ENCODE measurements around the gene TMEM18. TPM values are rescaled to one million over a fixed set of nuclear protein-coding genes. Genes with fewer than 3 reads are reported as not detected.
A peak's percentile ranks its signal among the peaks of the same experiment; 100 is the strongest.

TMEM18 gene
- total RNA-seq, 1 experiment from 2014 or later: 19.0 TPM

- H3K9me3 Mint-ChIP-seq (ENCODE audit: low read depth, unreplicated experiment): no peaks in the 10 kb centered on the region
- H3K4me1 Mint-ChIP-seq (ENCODE audit: low read depth, unreplicated experiment): peaks cover 12% of the 10 kb centered on the region
- BruUV-seq (replicated peaks): no TSS peak
- CTCF ChIA-PET: no interaction called here
- peaks cover 5% of the 10 kb centered on the region for H3K36me3 Mint-ChIP-seq (ENCODE audit: insufficient read depth, unreplicated experiment)
- intact Hi-C loops (cut with micrococcal nuclease; ENCODE audit: unreplicated experiment): no loop called here
- H3K27ac Mint-ChIP-seq (ENCODE audit: unreplicated experiment): no peak overlapping the region
- DNase-seq: no peak
- no peak for TF ChIP-seq CTCF (IDR thresholded peaks at IDR 0.05; ENCODE audit: unreplicated experiment)
- peaks cover 36% of the 10 kb centered on the region for H3K27me3 Mint-ChIP-seq (ENCODE audit: unreplicated experiment)
- H3K4me3 Mint-ChIP-seq (ENCODE audit: low read depth, unreplicated experiment): no peak overlapping the region
Measured at GRCh38 chr2:643761-644160, 33.4 kb downstream of the TMEM18 start.

GRCh38 chr2:643334-643733 is 33.9 kb downstream of the TMEM18 start:
- Mint-ChIP-seq H3K27me3 (ENCODE audit: unreplicated experiment) (peaks cover 36% of the 10 kb centered on the region), H3K4me1 (ENCODE audit: low read depth, unreplicated experiment) (peaks cover 12% of the 10 kb centered on the region), H3K4me3 (ENCODE audit: low read depth, unreplicated experiment) (no peak overlapping the region), H3K27ac (ENCODE audit: unreplicated experiment) (no peak overlapping the region), H3K9me3 (ENCODE audit: low read depth, unreplicated experiment) (no peaks in the 10 kb centered on the region), H3K36me3 (ENCODE audit: insufficient read depth, unreplicated experiment) (peaks cover 5% of the 10 kb centered on the region)
- DNase-seq: no peak
- no TSS peak for BruUV-seq (replicated peaks)
- no peak for TF ChIP-seq CTCF (IDR thresholded peaks at IDR 0.05; ENCODE audit: unreplicated experiment)
- CTCF ChIA-PET: no interaction called here
- intact Hi-C loops (cut with micrococcal nuclease; ENCODE audit: unreplicated experiment): no loop called here

GRCh38 chr2:641872-642815 is 35.1 kb downstream of the TMEM18 start:
- peak; percentile 6 for DNase-seq
- Mint-ChIP-seq H3K4me3 (ENCODE audit: low read depth, unreplicated experiment) (no peak overlapping the region), H3K27ac (ENCODE audit: unreplicated experiment) (no peak overlapping the region), H3K4me1 (ENCODE audit: low read depth, unreplicated experiment) (peaks cover 12% of the 10 kb centered on the region), H3K36me3 (ENCODE audit: insufficient read depth, unreplicated experiment) (peaks cover 5% of the 10 kb centered on the region), H3K9me3 (ENCODE audit: low read depth, unreplicated experiment) (no peaks in the 10 kb centered on the region), H3K27me3 (ENCODE audit: unreplicated experiment) (peaks cover 29% of the 10 kb centered on the region)
- CTCF ChIA-PET: no interaction called here
- BruUV-seq (replicated peaks): no TSS peak
- TF ChIP-seq CTCF (IDR thresholded peaks at IDR 0.05; ENCODE audit: unreplicated experiment): no peak
- intact Hi-C loops (cut with micrococcal nuclease; ENCODE audit: unreplicated experiment): no loop called here

- Mint-ChIP-seq H3K4me3 (ENCODE audit: low read depth, unreplicated experiment) (no peak overlapping the region), H3K36me3 (ENCODE audit: insufficient read depth, unreplicated experiment) (peaks cover 5% of the 10 kb centered on the region), H3K27me3 (ENCODE audit: unreplicated experiment) (peaks cover 20% of the 10 kb centered on the region), H3K9me3 (ENCODE audit: low read depth, unreplicated experiment) (no peaks in the 10 kb centered on the region), H3K4me1 (ENCODE audit: low read depth, unreplicated experiment) (peaks cover 12% of the 10 kb centered on the region), H3K27ac (ENCODE audit: unreplicated experiment) (no peak overlapping the region)
- DNase-seq: no peak
- TF ChIP-seq CTCF (IDR thresholded peaks at IDR 0.05; ENCODE audit: unreplicated experiment): no peak
- no TSS peak for BruUV-seq (replicated peaks)
- CTCF ChIA-PET: no interaction called here
- intact Hi-C loops (cut with micrococcal nuclease; ENCODE audit: unreplicated experiment): no loop called here
Measured at GRCh38 chr2:641164-641871, 35.9 kb downstream of the TMEM18 start.

Data from Calu3 (cell line).